Endothelial cell of umbilical vein (primary cell): Measurements from ENCODE around the gene FNDC5. TPM values are rescaled to one million over a fixed set of nuclear protein-coding genes. Genes with fewer than 3 reads are reported as not detected.

Experiments used
- BruUV-seq: library from RNA; stranded (reverse); fragments of 400-500 nt; replicated peaks from 2 replicates; lab custom pipeline; 2021; lab: Mats Ljungman, UMichigan
- CTCF ChIA-PET: fragments of 300-600, 350-600 bp; sonication (Branson Sonifier 250); formaldehyde crosslinking; loops from one replicate; lab custom pipeline; 2021; ENCODE audit warnings: antibody characterized with exemption, inconsistent platforms; lab: Charles Lee
- POLR2A ChIA-PET: fragments of 300-600, 350-600 bp; sonication (Branson Sonifier 250); formaldehyde crosslinking; loops from one replicate; lab custom pipeline; 2021; ENCODE audit warnings: antibody characterized with exemption, inconsistent platforms; lab: Charles Lee
- DNase-seq: peaks from one replicate; pipeline ENCODE4 v3.0.0-alpha.2; 2011; ENCODE audit warnings: low read depth, low spot score
- FAIRE-seq: peaks from 2 replicates; lab custom pipeline; 2011; peaks lifted over from hg19 to GRCh38; lab: Jason Lieb, UNC
- H2AFZ ChIP-seq: 2 replicates; pipeline ENCODE4 v1.6.0; 2012; ENCODE audit warnings: low read depth, low read length, control low read depth, inconsistent platforms
- H3K27ac ChIP-seq: 2 replicates; pipeline ENCODE4 v1.5.1; 2011; ENCODE audit warnings: low read depth, mild to moderate bottlenecking, control low read depth, low read length, moderate library complexity; ENCODE audit not compliant: insufficient read depth
- H3K27me3 ChIP-seq, 2 experiments: 2 replicates each; pipeline versions ENCODE4 v1.6.0 to v1.6.1; 2011; ENCODE audit warnings: low read length in 2 of 2, mixed read lengths in 1 of 2; ENCODE audit not compliant: control insufficient read depth in 2 of 2, insufficient read depth in 2 of 2
- H3K36me3 ChIP-seq, 2 experiments: 2 replicates in 1 of 2; 3 replicates in 1 of 2; pipeline ENCODE4 v1.5.1; 2011; ENCODE audit warnings: low read length in 2 of 2, mild to moderate bottlenecking in 1 of 2, moderate library complexity in 1 of 2; ENCODE audit not compliant: control insufficient read depth in 2 of 2, insufficient read depth in 2 of 2; ENCODE audit errors: extremely low read depth in 1 of 2
- H3K4me1 ChIP-seq: 3 replicates; pipeline ENCODE4 v1.5.1; 2011; ENCODE audit warnings: mild to moderate bottlenecking, low read length; ENCODE audit not compliant: control insufficient read depth, insufficient read depth; ENCODE audit errors: extremely low read depth
- H3K4me2 ChIP-seq: 2 replicates; pipeline ENCODE4 v1.6.1; 2011; ENCODE audit warnings: low read length, control low read depth, mixed read lengths; ENCODE audit not compliant: insufficient read depth
- H3K4me3 ChIP-seq, 3 experiments: fragments of 200-600 bp in 1 of 3; sonication (generic), shearing (Covaris generic) in 1 of 3; replicated peaks in 1 of 3; 2 replicates each; pipeline ENCODE4 v1.5.1; 2011 to 2016; ENCODE audit warnings: control low read depth in 3 of 3, low read length in 3 of 3, mild to moderate bottlenecking in 2 of 3, inconsistent platforms in 1 of 3, low read depth in 1 of 3, moderate library complexity in 1 of 3; ENCODE audit not compliant: insufficient read depth in 1 of 3
- H3K79me2 ChIP-seq: 2 replicates; pipeline ENCODE4 v1.6.0; 2012; ENCODE audit warnings: low read length, inconsistent platforms; ENCODE audit not compliant: control insufficient read depth, insufficient read depth
- H3K9ac ChIP-seq: replicated peaks from 2 replicates; pipeline ENCODE3; 2011; ENCODE audit warnings: low read length, control low read depth; ENCODE audit not compliant: insufficient read depth; ENCODE audit errors: extremely low read depth
- H3K9me1 ChIP-seq: replicated peaks from 3 replicates; pipeline ENCODE4 v1.6.0; 2011; ENCODE audit warnings: mild to moderate bottlenecking, low read length; ENCODE audit not compliant: control insufficient read depth, insufficient read depth; ENCODE audit errors: extremely low read depth
- H3K9me3 ChIP-seq: replicated peaks from 2 replicates; pipeline ENCODE4 v1.5.1; 2012; ENCODE audit warnings: low read length, inconsistent platforms; ENCODE audit not compliant: control insufficient read depth, insufficient read depth
- H4K20me1 ChIP-seq: replicated peaks from 2 replicates; pipeline ENCODE3; 2011; ENCODE audit warnings: mild to moderate bottlenecking, low read length; ENCODE audit not compliant: control insufficient read depth, insufficient read depth; ENCODE audit errors: extremely low read depth
- EZH2 ChIP-seq: IDR thresholded peaks from 2 replicates; pipeline ENCODE4 v1.6.1; 2012; ENCODE audit warnings: borderline replicate concordance, low read depth, mild to moderate bottlenecking, moderate library complexity, low read length, inconsistent platforms; ENCODE audit not compliant: severe bottlenecking
- FOS ChIP-seq: IDR thresholded peaks from 2 replicates; pipeline ENCODE4 v1.6.1; 2011; ENCODE audit warnings: mild to moderate bottlenecking, low read length, moderate library complexity, borderline replicate concordance; ENCODE audit not compliant: insufficient read depth
- GATA2 ChIP-seq: IDR thresholded peaks from 2 replicates; pipeline ENCODE4 v1.7.0; 2011; ENCODE audit warnings: low read depth, mild to moderate bottlenecking, moderate library complexity, mixed read lengths, low read length; ENCODE audit not compliant: insufficient read length, insufficient read depth
- JUN ChIP-seq: IDR thresholded peaks from 2 replicates; pipeline ENCODE4 v1.6.1; 2011; ENCODE audit warnings: borderline replicate concordance, low read depth; ENCODE audit not compliant: insufficient read length, insufficient read depth
- MYC ChIP-seq: IDR thresholded peaks from one replicate; pipeline ENCODE4 v1.6.1; 2011; ENCODE audit warnings: mild to moderate bottlenecking, low read depth, low read length
- POLR2A ChIP-seq: IDR thresholded peaks from 2 replicates; pipeline ENCODE4 v1.6.1; 2012; ENCODE audit warnings: low read depth, mild to moderate bottlenecking, control low read depth, low read length
- POLR2AphosphoS5 ChIP-seq: IDR thresholded peaks from 2 replicates; pipeline ENCODE4 v1.6.1; 2012; ENCODE audit warnings: low read depth, mild to moderate bottlenecking, control low read depth, low read length, moderate library complexity; ENCODE audit not compliant: insufficient read depth
- dilution Hi-C: fragments of 300-500 bp; cut with MboI; formaldehyde crosslinking; loops from one replicate; pipeline ENCODE4 v1.15.0; 2019; ENCODE audit warnings: low sequenced_read_pairs; ENCODE audit not compliant: extremely low pct_ligation_motif_present
- intact Hi-C: fragments of 100-400 bp; cut with micrococcal nuclease; formaldehyde crosslinking; loops from one replicate; pipeline ENCODE4 v1.10.0; 2022
- polyA plus RNA-seq, 4 experiments: library from polyadenylated mRNA; depleted of rRNA in 3 of 4; stranded (reverse) in 3 of 4; unstranded in 1 of 4; fragments of >200 nt; gene quantifications; 2 replicates each; pipeline versions ENCODE4 v1.2.1 to v1.2.3, GENCODE V29; 2011 to 2012; ENCODE audit warnings: missing spikeins in 1 of 4
- total RNA-seq: library from RNA; stranded (reverse); gene quantifications from 2 replicates; pipeline ENCODE4 v1.2.3, GENCODE V29; 2021
- TF ChIP-seq, protein P1 (sequence below), 2 donors: IDR thresholded peaks; 1 replicate in 1 of 2; 2 replicates in 1 of 2; pipeline ENCODE4 v1.5.1; 2011; ENCODE audit warnings: low read length in 2 of 2, mild to moderate bottlenecking in 2 of 2, moderate library complexity in 2 of 2, control low read depth in 1 of 2, inconsistent platforms in 1 of 2, low read depth in 1 of 2; ENCODE audit not compliant: insufficient read depth in 1 of 2; ENCODE audit errors: extremely low read depth in 1 of 2
- TF ChIP-seq, protein P2 (sequence below): IDR thresholded peaks from 2 replicates; pipeline ENCODE4 v1.6.1; 2011; ENCODE audit not compliant: insufficient read depth, insufficient read length

FNDC5 gene
- total and polyA plus RNA-seq, 2 donors (not counting 3 experiments of a cell fraction or from before 2014, with no cell fraction given): 0.14 to 0.64 TPM

DNA sequence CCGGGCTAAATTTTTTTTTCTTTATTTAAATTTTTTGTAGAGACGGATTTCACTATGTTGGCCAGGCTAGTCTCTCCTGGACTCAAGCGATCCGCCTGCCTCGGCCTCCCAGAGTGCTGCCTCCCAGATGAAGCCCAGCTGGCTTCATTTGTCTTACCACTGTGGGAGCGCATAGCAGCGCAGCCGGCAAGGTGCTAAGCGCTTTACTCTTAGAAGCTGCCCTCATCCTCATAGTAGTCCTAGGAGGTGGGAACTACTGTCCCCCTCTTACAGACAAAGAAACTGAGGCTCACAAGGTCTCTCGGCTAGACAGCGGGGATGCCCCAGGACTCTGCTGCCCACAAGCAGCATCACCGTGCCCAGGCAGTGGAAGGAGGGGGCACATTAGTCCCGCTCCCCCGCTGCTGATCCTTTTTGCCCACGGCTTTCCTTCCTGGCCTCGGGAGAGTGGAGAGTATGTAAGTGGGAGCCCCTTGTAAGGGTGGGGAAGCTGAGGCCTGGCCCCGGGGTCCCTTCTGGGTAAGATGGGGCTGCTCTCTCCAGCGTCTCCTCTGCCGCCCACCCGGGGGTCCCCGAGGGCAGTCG lies 29.8 kb upstream of the FNDC5 start:
- POLR2A ChIA-PET: no interaction called here
- Histone ChIP-seq H3K9ac (no peak overlapping the region), H3K27me3 (peaks cover 0 to 3% of the 10 kb centered on the region in 2 experiments), H3K4me2 (peak overlapping the region; percentile 50), H3K4me1 (peaks cover 13% of the 10 kb centered on the region), H3K79me2 (no peaks in the 10 kb centered on the region), H3K4me3 (peak overlapping the region; percentile 28 to 43 (median 32)), H3K36me3 (no peaks in the 10 kb centered on the region), H3K9me1 (no peaks in the 10 kb centered on the region), H2AFZ (peak overlapping the region; percentile 77), H4K20me1 (no peaks in the 10 kb centered on the region), H3K9me3 (no peaks in the 10 kb centered on the region), H3K27ac (no peak overlapping the region)
- DNase-seq (no peak), FAIRE-seq (no peak)
- no TSS peak for BruUV-seq
- dilution Hi-C loops (no loop called here), intact Hi-C loops (no loop called here)
- CTCF ChIA-PET: no interaction called here
- TF ChIP-seq JUN (no peak), EZH2 (peak; percentile 34)

DNA sequence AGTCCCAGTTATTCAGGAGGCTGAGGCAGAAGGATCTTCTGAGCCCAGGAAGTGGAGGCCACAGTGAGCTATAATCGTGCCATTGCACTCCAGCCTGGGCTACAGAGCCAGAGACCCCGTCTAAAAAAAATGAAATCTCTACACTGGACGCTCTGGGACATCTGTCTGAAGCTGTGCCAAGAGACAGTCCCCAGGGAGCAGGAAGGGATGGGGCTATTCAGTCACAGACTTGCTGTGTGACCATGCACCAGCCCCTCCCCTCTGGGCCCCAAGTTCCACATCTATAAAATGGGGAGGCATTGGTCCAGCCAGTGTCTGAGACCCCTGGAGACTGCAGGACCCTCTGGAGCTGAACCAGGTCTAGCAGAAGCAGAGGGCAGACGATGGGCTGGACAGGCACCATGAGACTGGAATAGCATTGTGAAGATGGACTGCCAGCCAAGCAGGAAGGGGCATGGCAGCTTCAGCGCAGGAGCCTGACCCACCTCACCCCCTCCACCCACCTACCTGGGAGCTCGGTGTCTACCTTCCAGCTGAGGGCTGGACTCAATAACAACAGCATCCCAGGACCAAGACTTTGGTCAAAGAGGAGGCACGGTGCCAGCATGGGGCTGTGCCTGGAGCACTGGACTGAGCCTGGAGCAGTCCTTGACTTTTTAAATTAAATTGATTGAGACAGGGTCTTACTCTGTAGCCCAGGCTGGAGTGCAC lies 29.0 kb upstream of the FNDC5 start:
- CTCF ChIA-PET: interaction anchor here (1.4 kb wide), 1 partner anchor 13 kb away, joined by 5 read pairs; no protein-coding TSS in a partner anchor
- Histone ChIP-seq H4K20me1 (no peaks in the 10 kb centered on the region), H3K9me1 (no peaks in the 10 kb centered on the region), H3K9me3 (no peaks in the 10 kb centered on the region), H3K27ac (no peak overlapping the region), H3K79me2 (no peaks in the 10 kb centered on the region), H2AFZ (no peak overlapping the region), H3K27me3 (peaks cover 0 to 3% of the 10 kb centered on the region in 2 experiments), H3K4me3 (no peak overlapping the region), H3K4me2 (no peak overlapping the region), H3K9ac (no peak overlapping the region), H3K4me1 (peaks cover 13% of the 10 kb centered on the region), H3K36me3 (no peaks in the 10 kb centered on the region)
- DNase-seq (no peak), FAIRE-seq (no peak)
- intact Hi-C loops: no loop called here
- no TSS peak for BruUV-seq
- dilution Hi-C loops: no loop called here
- no peak for TF ChIP-seq GATA2
- no peak for TF ChIP-seq FOS
- no peak for TF ChIP-seq EZH2
- TF ChIP-seq MYC: no peak
- no peak for TF ChIP-seq JUN
- no peak for TF ChIP-seq POLR2A
- TF ChIP-seq POLR2AphosphoS5: no peak
- TF ChIP-seq, protein P1, sequence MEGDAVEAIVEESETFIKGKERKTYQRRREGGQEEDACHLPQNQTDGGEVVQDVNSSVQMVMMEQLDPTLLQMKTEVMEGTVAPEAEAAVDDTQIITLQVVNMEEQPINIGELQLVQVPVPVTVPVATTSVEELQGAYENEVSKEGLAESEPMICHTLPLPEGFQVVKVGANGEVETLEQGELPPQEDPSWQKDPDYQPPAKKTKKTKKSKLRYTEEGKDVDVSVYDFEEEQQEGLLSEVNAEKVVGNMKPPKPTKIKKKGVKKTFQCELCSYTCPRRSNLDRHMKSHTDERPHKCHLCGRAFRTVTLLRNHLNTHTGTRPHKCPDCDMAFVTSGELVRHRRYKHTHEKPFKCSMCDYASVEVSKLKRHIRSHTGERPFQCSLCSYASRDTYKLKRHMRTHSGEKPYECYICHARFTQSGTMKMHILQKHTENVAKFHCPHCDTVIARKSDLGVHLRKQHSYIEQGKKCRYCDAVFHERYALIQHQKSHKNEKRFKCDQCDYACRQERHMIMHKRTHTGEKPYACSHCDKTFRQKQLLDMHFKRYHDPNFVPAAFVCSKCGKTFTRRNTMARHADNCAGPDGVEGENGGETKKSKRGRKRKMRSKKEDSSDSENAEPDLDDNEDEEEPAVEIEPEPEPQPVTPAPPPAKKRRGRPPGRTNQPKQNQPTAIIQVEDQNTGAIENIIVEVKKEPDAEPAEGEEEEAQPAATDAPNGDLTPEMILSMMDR (IDR thresholded peaks at IDR 0.05; ENCODE audit: extremely low read depth in 1 of 2, insufficient read depth in 1 of 2, low read depth in 1 of 2, low read length in 2 of 2): no peak
- TF ChIP-seq, protein P2, sequence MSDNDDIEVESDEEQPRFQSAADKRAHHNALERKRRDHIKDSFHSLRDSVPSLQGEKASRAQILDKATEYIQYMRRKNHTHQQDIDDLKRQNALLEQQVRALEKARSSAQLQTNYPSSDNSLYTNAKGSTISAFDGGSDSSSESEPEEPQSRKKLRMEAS: no peak
- POLR2A ChIA-PET: interaction anchor here (0.7 kb wide), 1 partner anchor 188 kb away, joined by 5 read pairs; no protein-coding TSS in a partner anchor
